Left forelimb (tissue), 1 donor: ENCODE data around the gene TAS2R3.
"Not testable (repeated sequence)": the region's sequence is repeated elsewhere in the genome, so short reads cannot be mapped to it uniquely, and the experiment has no call there.

ENCODE experiments used
- DNase-seq: peaks from one replicate; pipeline ENCODE4 v3.0.0-alpha.2; 2018; ENCODE audit warnings: low spot score

Gene TAS2R3, protein sequence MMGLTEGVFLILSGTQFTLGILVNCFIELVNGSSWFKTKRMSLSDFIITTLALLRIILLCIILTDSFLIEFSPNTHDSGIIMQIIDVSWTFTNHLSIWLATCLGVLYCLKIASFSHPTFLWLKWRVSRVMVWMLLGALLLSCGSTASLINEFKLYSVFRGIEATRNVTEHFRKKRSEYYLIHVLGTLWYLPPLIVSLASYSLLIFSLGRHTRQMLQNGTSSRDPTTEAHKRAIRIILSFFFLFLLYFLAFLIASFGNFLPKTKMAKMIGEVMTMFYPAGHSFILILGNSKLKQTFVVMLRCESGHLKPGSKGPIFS

DNA sequence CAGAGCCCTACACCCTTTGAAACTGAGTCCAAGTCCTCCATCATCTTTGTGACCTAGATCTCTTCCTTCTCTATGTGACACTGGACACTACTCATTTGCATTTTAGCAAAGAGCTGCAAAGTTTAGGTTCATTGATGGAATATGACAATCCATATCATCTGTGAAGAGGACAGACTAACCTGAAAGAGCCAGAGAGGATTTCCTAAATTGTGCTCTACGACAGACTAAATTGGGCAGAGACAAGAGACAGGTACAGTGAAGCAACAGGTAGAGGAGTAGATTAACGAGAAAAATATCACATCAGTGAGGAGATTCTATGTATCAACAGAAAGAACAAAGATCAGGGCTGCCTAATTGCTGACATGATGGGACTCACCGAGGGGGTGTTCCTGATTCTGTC, at the start of gene TAS2R3:
Gene TAS2R3 (plus strand): TSS at position 301 of the 400 bp plus-strand sequence. CDS start 62 bp downstream, at position 363.
- DNase-seq, result no peak

DNA sequence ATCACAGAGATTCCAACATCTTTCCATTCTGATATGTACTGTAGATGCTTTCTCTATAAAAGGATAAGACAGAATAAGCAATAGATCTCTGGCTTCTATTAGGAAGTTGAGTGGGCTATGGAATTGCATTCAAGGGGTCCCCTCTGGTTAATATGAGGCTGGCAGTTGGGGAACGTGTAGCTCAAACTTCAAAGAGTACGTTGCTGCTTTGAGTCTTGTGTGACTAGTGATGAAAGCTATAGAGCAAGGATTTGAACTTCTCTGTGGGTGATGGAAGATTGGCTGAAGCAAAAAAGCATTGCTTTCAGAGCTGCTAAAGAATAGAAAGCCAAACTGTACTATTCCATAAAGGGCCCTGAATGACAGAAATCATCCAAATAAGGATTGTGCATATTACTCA, 49.3 kb upstream of the TAS2R3 start:
- DNase-seq, result no peak

DNA sequence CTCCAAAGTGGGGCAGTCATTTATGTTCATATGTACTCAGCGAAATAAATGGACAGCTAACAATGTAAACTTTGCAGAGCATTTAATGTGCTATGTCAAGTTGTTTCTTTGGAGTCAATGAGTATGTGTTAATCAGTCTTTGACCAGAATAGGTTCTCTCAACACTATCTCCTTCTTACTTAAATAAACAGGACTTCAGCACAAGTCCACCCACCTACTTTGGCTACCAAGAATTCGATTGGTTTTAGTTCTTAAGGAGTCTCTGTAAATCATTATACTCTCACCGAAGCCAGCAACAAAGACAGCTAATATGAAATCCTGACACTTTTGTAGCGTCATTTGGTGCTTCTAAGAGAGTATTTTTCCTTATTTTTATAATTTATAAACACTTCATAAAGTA, 48.9 kb upstream of the TAS2R3 start:
- DNase-seq, result no peak

DNA sequence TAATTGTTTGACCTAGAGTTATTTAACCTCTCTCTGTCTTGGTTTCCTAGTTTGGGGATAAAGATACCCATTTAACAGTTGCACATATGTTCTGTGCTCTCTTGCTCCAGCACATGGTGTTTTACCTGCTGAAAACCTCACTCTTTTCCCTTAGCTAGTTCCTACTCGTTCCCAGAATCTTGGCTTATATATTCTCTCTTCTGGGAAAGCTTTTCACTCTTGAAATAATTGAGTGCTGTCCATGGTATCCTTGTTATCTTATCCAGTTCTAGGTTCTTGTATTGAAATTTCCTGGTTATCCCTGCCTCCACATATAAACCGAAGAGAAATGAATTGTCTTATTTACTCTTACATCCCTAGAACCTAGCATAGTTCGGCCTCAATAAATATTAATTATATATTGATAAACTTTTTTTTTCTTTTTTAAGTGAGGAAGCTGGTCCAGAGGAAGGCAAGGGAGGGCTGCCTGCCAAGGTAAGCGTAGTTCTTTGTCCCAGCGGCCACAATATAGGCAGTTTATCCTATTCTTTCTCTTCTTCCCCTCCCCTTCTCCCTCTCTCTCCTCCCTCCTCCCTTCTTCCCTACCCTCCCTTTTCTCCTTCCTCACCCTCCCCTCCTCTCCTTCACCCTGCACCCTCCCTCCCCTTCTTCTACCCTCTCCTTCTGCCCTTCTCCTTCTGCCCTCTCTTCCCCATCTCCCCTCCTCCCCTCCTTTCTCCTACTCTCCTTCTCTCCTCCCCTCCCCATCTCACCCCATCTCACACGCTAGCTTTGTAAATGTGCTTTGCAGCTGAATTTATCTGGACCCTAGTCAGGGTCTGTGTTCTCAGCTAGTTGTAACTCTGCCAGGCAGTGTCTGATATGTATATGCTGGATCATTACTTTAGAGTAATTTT, 47.9 kb upstream of the TAS2R3 start:
- no peak for DNase-seq

DNA sequence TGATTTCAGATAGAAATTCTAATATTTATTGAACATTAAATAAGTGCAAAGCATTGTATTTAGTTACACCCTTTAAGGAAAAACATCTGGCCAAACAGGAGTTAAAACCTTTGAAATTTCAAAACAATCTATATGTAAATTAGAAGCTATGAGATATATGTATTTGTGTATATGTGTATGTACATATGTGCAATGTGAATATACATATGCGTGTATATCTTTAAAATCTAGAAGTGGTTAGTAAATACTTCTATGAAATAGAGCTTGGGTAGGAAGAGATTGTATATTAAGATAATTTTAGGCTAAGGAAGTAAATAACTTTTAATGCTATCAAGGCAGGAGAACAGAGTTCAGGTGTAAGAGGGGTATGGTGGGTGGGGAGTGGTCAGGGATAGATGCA, 46.4 kb upstream of the TAS2R3 start:
- no peak for DNase-seq

DNA sequence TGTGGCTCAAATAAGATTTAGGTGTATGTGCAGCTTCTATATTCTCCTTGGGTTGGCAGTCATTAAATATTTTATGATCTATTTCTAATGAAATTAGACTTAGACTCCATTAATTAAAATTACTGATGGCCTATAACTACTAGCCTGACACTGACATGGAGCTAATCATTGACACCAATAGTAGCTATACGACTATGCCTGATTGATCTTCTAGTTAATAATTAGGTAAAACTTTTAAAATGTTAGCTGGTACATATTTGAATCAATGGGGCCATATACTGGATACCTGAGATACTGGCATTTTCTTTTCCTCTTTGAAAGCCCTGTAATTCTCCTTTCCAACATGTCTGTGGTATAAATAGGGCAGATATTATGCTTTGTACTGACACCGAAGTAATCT, 41.4 kb upstream of the TAS2R3 start:
- no peak for DNase-seq

DNA sequence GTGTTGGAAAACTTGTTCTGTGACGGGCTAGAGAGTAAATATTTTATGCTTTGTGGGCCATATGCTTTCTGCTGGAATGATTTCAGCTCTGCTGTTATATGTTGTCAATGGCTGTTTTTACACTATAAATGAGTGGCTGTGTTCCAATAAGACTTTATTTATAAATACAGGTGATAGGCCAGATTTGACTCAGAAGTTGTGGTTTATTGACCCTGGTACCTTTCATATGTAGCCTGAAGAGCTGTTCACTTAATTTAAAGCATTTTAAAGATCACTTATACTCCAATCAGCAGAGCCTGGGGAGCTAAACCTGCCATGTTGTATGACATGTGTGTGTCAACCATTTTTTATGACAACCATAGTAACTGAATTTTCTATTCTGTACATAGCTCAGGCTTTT, 34.9 kb upstream of the TAS2R3 start:
- no peak for DNase-seq

DNA sequence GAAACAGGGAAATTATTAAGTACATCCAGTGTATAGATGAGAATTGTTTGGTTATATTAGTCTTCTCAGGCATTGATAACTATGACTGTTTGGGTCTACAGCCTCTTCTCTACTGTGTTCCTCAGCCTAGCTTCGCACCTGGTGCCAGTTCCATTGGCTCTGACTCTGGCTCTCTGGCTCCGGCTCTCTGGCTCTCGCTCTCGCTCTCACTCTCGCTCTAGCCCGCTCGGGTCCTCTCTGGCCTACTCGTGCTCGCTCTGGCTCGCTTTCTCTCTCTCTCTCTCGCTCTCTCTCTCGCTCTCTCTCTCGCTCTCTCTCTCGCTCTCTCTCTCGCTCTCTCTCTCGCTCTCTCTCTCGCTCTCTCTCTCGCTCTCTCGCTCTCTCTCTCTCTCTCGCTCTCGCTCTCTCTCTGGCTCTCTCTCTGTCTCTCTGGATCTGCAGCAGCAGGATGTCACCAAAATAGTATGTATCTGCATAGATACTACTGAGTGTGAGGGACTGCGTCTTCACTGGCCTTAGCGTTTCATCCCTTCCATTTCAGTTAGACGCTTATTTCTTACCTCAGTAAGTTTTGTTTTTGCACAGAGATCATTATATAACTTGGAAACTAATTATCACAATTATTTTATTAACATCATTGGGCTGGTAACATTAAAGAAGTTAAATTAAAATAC, 32.3 kb upstream of the TAS2R3 start:
- DNase-seq, result no peak

DNA sequence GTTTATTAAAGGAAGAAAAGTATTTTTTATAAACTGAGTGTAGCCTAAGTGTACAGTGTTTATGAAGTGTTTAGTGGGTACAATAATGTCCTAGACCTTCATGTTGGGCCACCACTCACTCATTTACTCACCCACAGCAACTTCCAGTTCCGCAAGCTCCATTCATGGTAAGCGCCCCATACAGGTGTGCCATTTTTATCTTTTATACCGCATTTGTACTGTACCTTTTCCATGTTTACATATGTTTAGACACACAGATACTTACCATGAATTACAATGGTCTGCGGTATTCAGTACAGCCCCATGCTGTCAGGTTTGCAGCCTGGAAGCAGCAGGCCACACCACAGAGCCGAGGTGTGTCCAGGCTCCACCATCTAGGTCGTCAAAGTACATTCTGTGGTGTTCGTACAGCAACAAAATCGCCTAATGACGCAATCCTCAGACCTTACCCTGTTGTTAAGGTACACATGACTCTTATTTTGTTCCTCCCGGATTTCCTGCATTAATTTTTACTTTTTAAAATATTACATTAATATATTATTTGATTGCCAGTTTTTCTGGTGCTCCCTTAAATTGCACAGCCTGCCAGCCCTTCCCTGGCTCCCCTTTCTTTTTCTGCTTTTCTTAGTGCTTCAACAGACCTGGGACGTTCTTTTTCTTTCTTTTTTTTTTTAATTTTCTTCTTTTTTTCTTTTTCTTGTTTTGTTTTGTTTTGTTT, 26.6 kb upstream of the TAS2R3 start:
- DNase-seq, result no peak

DNA sequence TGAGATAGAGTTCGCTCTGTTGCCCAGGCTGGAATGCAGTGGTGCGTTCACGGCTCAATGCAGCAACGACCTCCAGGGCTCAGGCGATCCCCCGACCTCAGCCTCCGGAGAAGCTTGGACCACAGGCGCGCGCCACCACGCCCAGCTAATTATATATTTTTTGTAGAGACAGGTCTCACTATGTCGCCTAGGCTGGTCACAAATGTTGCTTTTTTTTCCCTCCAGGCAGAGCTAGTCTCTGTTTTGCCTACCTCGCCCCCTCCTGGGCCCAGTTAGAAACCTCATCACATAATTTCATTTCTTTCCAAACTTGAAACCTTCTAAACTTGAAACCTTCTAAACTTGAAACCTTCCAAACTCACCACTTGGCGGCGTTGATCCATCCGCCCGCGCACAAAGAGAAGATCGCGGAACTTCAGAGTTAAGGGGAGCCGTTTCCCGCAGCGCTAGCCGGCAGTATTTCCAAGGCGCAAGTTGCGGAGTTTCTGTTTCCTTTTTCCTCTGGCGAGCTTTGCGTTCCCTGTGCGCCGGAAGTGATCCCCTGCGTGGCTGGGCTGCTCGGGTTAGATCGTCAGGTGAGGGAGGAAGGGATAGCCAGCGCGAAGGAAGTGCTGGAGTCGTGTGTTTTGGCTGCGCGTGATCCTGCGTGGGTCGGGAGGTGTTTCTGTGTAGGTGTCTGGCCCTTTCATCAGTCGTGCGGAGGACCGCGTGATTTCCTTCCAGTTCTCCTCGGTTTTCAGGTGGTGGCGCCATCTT, 25.9 kb upstream of the TAS2R3 start, which contains the start of gene SSBP1:
Gene SSBP1 (plus strand): TSS at position 523 of the 756 bp plus-strand sequence. CDS start 809 bp downstream, outside the sequence.
- DNase-seq, result peak; percentile 93

DNA sequence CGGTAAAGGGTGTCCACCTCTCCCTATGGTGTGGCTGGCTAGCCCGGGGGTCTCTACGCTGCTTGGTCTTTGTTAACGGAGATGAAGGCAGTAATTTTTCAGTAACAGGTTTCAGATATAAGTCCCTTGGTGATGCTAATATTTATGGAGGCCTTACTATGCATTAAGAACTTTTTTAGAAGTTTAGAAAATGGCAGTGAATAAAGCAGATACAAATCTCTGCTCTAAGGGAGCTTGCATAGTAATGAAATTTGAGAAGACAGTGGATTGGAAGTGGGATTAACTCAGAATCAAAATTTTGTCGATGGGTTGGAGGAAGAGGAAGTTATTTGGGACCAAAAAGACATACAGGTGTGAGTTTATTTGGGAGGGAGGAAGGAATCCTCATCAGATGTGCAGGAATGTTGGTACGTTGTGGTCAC, 25.3 kb upstream of the TAS2R3 start:
- DNase-seq, result no peak

DNA sequence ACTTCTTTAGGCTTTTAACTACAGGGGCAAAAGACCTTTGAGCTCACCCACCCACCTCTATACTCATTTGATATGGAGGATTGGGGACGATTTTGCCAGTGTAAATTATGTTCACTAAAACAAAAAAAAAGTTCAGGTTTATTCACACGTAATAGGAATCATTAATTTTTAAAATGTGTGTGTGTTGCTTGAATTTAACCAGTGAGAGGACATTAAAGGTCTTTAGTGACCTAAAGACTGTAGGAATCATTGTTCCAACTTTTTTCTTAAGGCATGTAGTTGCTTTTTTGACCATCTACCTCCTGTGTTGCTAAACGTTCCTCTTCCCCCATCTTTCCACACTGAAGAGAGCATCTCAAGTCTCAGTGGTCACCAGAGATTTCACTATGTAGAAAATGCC, 24.6 kb upstream of the TAS2R3 start:
- DNase-seq, result no peak

DNA sequence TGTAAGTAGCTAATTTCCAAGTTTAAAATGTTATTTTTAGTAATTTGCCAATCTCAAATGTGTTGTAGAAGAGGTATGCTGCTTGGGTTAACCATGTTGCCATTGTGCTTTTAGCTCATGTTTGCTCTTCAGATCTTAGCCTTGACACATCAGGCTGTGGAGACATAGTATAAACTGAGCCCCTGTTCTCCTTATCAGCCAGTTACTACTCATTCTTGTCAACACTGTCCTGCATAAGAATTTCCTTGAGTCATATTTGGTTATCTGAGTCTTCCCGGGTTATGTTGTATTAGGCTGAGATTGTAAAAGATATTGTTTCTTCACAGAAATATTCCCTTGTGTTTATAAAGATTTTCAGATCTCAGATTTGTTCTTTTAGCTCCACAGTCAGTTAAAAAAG, 21.7 kb upstream of the TAS2R3 start:
- DNase-seq, result no peak

DNA sequence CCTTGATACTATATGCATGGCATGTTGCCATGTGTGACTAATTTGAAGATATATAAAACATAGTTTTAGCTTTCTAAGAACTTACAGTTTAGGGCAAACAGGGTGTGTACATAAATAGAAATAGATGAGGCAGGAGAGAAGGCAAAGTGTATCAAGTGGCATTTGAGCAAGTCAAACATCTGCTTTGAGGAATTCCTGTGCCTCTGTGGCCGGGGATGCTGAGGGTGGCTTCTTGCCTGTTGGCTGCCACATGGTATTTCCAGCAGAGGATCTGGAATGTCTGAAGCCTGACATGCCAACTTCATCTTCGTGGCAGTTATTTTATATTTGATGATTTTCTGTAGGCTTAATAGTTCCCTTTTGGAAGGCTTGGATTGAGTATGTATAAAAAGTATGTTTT, 19.8 kb upstream of the TAS2R3 start:
- no peak for DNase-seq

DNA sequence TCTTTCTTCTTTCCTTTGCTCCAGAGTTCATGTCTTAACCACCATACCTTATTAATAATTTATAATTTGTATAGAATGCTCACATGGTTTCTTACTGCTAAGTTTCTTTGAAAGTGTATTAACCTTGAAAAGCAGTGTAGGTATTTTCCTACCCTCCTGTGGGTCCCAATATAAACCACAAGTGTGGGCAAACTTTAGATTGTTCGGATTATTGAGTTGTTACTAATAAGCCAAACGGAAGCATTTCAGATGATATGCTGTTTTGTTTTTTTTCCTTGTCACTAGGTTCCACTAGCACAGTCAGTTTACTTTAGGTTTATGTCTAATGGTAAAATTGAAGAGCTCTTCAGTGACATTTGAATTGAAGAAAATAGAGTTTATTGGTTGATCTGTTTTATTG, 15.5 kb upstream of the TAS2R3 start:
- no peak for DNase-seq

DNA sequence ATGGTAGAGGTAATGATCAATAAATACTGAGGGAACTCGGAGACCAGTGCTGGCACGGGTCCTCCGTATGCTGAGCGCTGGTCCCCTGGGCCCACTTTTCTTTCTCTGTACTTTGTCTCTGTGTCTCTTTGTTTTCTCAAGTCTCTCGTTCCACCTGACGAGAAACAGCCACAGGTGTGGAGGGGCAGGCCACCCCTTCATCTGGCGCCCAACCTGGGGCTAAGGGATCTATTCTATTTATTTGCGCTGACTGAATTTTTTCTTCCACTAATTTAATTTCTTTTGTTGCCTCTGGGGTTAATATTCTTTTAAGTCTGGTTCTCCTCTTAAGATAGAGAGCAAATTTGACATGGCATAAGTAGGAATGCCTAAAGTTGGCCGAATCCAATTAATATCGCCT, 12.0 kb upstream of the TAS2R3 start:
- not testable (repeated sequence) for DNase-seq

DNA sequence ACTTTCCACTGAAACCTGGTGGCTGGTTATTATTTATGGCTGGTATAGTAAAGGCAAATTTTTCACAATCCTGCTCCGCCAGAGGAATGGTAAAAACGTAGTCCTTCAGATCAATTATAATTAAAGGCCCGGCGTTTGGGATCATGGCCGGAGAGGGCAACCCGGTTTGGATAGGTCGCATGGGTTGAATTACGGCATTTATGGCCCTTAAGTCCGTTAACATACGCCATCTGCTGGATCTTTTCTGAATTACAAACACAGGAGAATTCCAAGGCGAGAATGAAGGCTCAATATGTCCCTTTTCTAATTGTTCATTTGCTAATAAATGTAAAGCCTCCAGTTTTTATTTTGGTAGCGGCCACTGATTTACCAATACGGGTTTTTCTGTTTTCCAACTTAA, 11.3 kb upstream of the TAS2R3 start:
- no peak for DNase-seq

DNA sequence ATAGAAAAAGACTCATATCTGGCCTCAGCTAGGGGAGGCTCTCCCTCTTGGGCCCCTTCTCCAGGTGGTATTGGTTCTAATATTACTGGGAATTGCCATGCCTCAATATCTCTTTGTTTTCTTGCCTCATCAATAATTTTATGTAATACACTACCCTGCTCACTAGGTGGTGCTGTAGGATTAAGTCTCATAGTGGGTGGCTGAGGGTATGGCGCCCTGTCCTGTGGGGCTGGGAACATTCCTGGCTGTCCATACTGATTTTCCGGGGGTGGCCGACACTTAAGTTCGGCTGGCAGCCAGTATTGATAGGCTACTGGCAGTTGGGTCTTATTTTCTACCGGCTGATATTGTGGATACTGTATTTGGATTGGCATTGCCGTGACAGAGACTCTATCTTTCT, 9.0 kb upstream of the TAS2R3 start:
- DNase-seq, result no peak

DNA sequence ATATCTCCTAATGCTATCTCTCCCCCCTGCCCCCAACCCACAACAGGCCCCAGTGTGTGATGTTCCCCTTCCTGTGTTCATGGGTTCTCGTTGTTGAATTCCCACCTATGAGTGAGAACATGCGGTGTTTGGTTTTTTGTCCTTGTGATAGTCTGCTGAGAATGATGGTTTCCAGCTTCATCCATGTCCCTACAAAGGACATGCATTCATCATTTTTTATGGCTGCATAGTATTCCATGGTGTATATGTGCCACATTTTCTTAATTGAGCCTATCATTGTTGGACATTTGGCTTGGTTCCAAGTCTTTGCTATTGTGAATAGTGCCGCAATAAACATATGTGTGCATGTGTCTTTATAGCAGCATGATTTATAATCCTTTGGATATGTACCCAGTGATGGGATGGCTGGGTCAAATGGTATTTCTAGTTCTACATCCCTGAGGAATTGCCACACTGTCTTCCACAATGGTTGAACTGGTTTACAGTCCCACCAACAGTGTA, 6.2 kb downstream of the TAS2R3 start:
- not testable (repeated sequence) for DNase-seq

DNA sequence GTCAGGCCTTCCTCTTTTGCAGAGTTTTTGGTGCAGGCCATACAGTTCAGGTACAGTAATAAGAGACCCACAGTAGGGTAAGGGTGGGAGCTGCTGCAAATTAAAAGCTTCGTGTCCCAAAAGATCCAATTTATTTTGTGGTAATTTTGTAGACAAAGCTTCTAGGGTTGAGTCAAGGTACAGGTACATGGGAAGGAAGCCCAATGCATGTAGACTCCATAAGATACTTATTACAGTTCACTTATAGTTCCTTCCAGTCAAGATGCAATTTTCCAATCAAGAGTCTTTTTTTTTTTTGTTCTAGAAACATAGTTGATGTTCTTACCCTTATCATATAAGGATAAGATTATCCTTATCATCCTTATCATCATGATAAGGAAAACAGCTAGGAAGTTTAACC, 12.5 kb downstream of the TAS2R3 start, which contains the start of gene TAS2R4:
Gene TAS2R4 (plus strand): TSS at position 301 of the 400 bp plus-strand sequence. CDS start 1,815 bp downstream, outside the sequence.
- no peak for DNase-seq
